Smooth muscle cell (in vitro differentiated cells): ENCODE results near the gene CSNK1A1. TPM values are rescaled to one million over a fixed set of nuclear protein-coding genes. Genes with fewer than 3 reads are reported as not detected.

ENCODE experiments used
- DNase-seq: peaks from one replicate; lab custom pipeline; 2025; ENCODE audit not compliant: unreplicated experiment; lab: John Stamatoyannopoulos, UW
- H2AFZ ChIP-seq: fragments of 200-600 bp; sonication (generic); 2 replicates; pipeline ENCODE4 v1.6.0; 2016; ENCODE audit warnings: antibody characterized with exemption, low read depth, mild to moderate bottlenecking
- H3F3A ChIP-seq: fragments of 200-600 bp; sonication (generic); 2 replicates; pipeline ENCODE4 v1.6.0; 2017; ENCODE audit warnings: antibody characterized with exemption, low read depth
- H3K27ac ChIP-seq: fragments of 200-600 bp; sonication (generic); 2 replicates; pipeline ENCODE4 v1.5.1; 2016; ENCODE audit warnings: low read depth, mild to moderate bottlenecking
- H3K27me3 ChIP-seq: fragments of 200-600 bp; sonication (generic); 2 replicates; pipeline ENCODE4 v1.6.1; 2016; ENCODE audit warnings: low read depth, mild to moderate bottlenecking
- H3K36me3 ChIP-seq: fragments of 200-600 bp; sonication (generic); 2 replicates; pipeline ENCODE4 v1.5.1; 2016; ENCODE audit warnings: low read depth
- H3K4me1 ChIP-seq: fragments of 200-600 bp; sonication (generic); 2 replicates; pipeline ENCODE4 v1.5.1; 2016; ENCODE audit warnings: low read depth
- H3K4me2 ChIP-seq: fragments of 200-600 bp; sonication (generic); 2 replicates; pipeline ENCODE4 v1.6.0; 2016; ENCODE audit warnings: mild to moderate bottlenecking
- H3K4me3 ChIP-seq: fragments of 200-600 bp; sonication (generic); 2 replicates; pipeline ENCODE4 v1.5.1; 2016; ENCODE audit warnings: mild to moderate bottlenecking
- H3K79me2 ChIP-seq: fragments of 200-600 bp; sonication (generic); 2 replicates; pipeline ENCODE4 v1.6.0; 2016; ENCODE audit warnings: low read depth, mild to moderate bottlenecking
- H3K9ac ChIP-seq: fragments of 200-600 bp; sonication (generic); 2 replicates; pipeline ENCODE4 v1.6.0; 2016; ENCODE audit warnings: low read depth
- H3K9me3 ChIP-seq: fragments of 200-600 bp; sonication (generic); replicated peaks from 2 replicates; pipeline ENCODE4 v1.5.1; 2016; ENCODE audit warnings: low read depth
- H4K20me1 ChIP-seq: fragments of 200-600 bp; sonication (generic); 2 replicates; pipeline ENCODE4 v1.6.0; 2016; ENCODE audit warnings: low read depth
- CTCF ChIP-seq: fragments of 200-600 bp; sonication (generic); IDR thresholded peaks from 2 replicates; pipeline ENCODE4 v1.5.1; 2017; ENCODE audit warnings: borderline replicate concordance, mild to moderate bottlenecking, antibody characterized with exemption; ENCODE audit not compliant: insufficient read depth, poor library complexity, severe bottlenecking
- WGBS: methylation state at CpG from one replicate; pipeline ENCODE4 v1.1.7; 2016; ENCODE audit warnings: low lambda C conversion rate; 5-methylcytosine and 5-hydroxymethylcytosine counted together
- polyA plus RNA-seq: library from polyadenylated mRNA; unstranded; fragments of >200 nt; fragmentation: Nextera tagmentation; extraction: Ambion mirVana; gene quantifications from 2 replicates; pipeline ENCODE4 v1.2.1, GENCODE V29; 2016
- total RNA-seq: library from RNA; depleted of rRNA; stranded (reverse); fragments of >200 nt; gene quantifications from 2 replicates; pipeline ENCODE4 v1.2.3, GENCODE V29; 2014

Gene CSNK1A1
- total and polyA plus RNA-seq, 2 experiments from 2014 or later = 129 to 294 TPM

GRCh38 chr5:149487672-149488071, 63.6 kb downstream of the CSNK1A1 start:
- Histone ChIP-seq H3K27ac (peak overlapping the region; percentile 100), H4K20me1 (no peaks in the 10 kb centered on the region), H3K4me1 (peaks cover 12% of the 10 kb centered on the region), H3K27me3 (no peaks in the 10 kb centered on the region), H3K4me3 (no peak overlapping the region), H3K4me2 (peak overlapping the region; percentile 75), H3K36me3 (no peaks in the 10 kb centered on the region), H3K9me3 (no peaks in the 10 kb centered on the region), H3F3A (peaks cover 36% of the 10 kb centered on the region), H3K79me2 (no peaks in the 10 kb centered on the region), H2AFZ (no peak overlapping the region), H3K9ac (peak overlapping the region; percentile 96)
- 88% methylated on average over 2 of the region's 2 CpGs for WGBS
- no peak for TF ChIP-seq CTCF
- no peak for DNase-seq

- Histone ChIP-seq H3K36me3 (no peaks in the 10 kb centered on the region), H4K20me1 (no peaks in the 10 kb centered on the region), H3K4me3 (no peak overlapping the region), H3K4me1 (peaks cover 12% of the 10 kb centered on the region), H3K27ac (peak overlapping the region; percentile 100), H3K9ac (peak overlapping the region; percentile 96), H3K79me2 (no peaks in the 10 kb centered on the region), H3K9me3 (no peaks in the 10 kb centered on the region), H3K27me3 (no peaks in the 10 kb centered on the region), H3K4me2 (peak overlapping the region; percentile 75), H3F3A (peaks cover 36% of the 10 kb centered on the region), H2AFZ (no peak overlapping the region)
- 46% methylated on average over 5 of the region's 5 CpGs for WGBS
- no peak for DNase-seq
- TF ChIP-seq CTCF = no peak
These were observed 64.3 kb downstream of the CSNK1A1 start for GRCh38 chr5:149486726-149487635.

GRCh38 chr5:149485655-149486615, 65.3 kb downstream of the CSNK1A1 start:
- Histone ChIP-seq H3K79me2 (no peaks in the 10 kb centered on the region), H3F3A (peaks cover 32% of the 10 kb centered on the region), H2AFZ (no peak overlapping the region), H4K20me1 (no peaks in the 10 kb centered on the region), H3K4me3 (no peak overlapping the region), H3K36me3 (no peaks in the 10 kb centered on the region), H3K4me1 (peaks cover 12% of the 10 kb centered on the region), H3K9me3 (no peaks in the 10 kb centered on the region), H3K27ac (peak overlapping the region; percentile 100), H3K9ac (peak overlapping the region; percentile 96), H3K27me3 (no peaks in the 10 kb centered on the region), H3K4me2 (peak overlapping the region; percentile 75)
- TF ChIP-seq CTCF = no peak
- 3% methylated on average over 2 of the region's 2 CpGs for WGBS
- no peak for DNase-seq
